Heart left ventricle (tissue), 16 donors: ENCODE results near the gene SPI1. TPM values are rescaled to one million over a fixed set of nuclear protein-coding genes. Genes with fewer than 3 reads are reported as not detected.

Experiments
- ATAC-seq, 4 donors: fragments of 200-7000 bp; cut with Tn5 transposase; one replicate each; pipeline ENCODE4 v1.9.1; 2020 to 2022; ENCODE audit warnings: moderate library complexity in 4 of 4, mild to moderate bottlenecking in 3 of 4, moderate number of reproducible peaks in 1 of 4
- DNase-seq, 5 donors: peaks; one replicate each; pipeline ENCODE4 v3.0.0-alpha.2; 2020
- H3K27ac ChIP-seq, 12 donors: fragments of 200-600 bp; sonication (generic) in 4 of 12; one replicate each; pipeline versions ENCODE4 v1.5.0 to v1.8.0; 2016 to 2022; ENCODE audit warnings: mild to moderate bottlenecking in 2 of 12
- H3K27me3 ChIP-seq, 9 donors: fragments of 200-600 bp; sonication (generic) in 2 of 9; one replicate each; pipeline versions ENCODE4 v1.5.1 to v1.8.0; 2016 to 2022; ENCODE audit warnings: mild to moderate bottlenecking in 3 of 9
- H3K36me3 ChIP-seq, 9 donors: fragments of 200-600 bp; sonication (generic) in 2 of 9; one replicate each; pipeline versions ENCODE4 v1.5.0 to v1.8.0; 2018 to 2022; ENCODE audit warnings: mild to moderate bottlenecking in 2 of 9
- H3K4me1 ChIP-seq, 12 donors: fragments of 200-600 bp; sonication (generic) in 4 of 12; one replicate each; pipeline versions ENCODE4 v1.5.0 to v1.8.0; 2016 to 2022; ENCODE audit warnings: mild to moderate bottlenecking in 3 of 12
- H3K4me3 ChIP-seq, 12 donors: fragments of 200-600 bp; sonication (generic) in 4 of 12; one replicate each; pipeline versions ENCODE4 v1.5.0 to v1.8.0; 2017 to 2022; ENCODE audit warnings: mild to moderate bottlenecking in 9 of 12, moderate library complexity in 4 of 12
- H3K9me3 ChIP-seq, 12 donors: fragments of 200-600 bp; sonication (generic) in 4 of 12; one replicate each; pipeline versions ENCODE4 v1.5.0 to v1.8.0; 2016 to 2022; ENCODE audit warnings: mild to moderate bottlenecking in 1 of 12
- POLR2A ChIP-seq, 2 donors: fragments of 450-650 bp; IDR thresholded peaks; one replicate each; pipeline ENCODE4 v1.6.1; 2017; ENCODE audit warnings: antibody characterized with exemption in 2 of 2, mild to moderate bottlenecking in 2 of 2, moderate library complexity in 2 of 2
- WGBS, 4 donors: extraction: QIAGEN DNeasy Blood & Tissue Kit in 2 of 4; methylation state at CpG; one replicate each; pipeline versions ENCODE4 v1.1.5 to v1.1.7; 2013 to 2018; 5-methylcytosine and 5-hydroxymethylcytosine counted together
- intact Hi-C, 10 donors: fragments of 100-400 bp; cut with DNase I; formaldehyde crosslinking; loops; one replicate each; pipeline versions ENCODE4 v1.11.1 to v1.14.2; 2022
- polyA plus RNA-seq, 2 donors: library from polyadenylated mRNA; stranded (reverse); fragments of 200-250 nt; gene quantifications; one replicate each; pipeline ENCODE4 v1.2.3, GENCODE V29; 2013
- total RNA-seq, 9 donors: library from RNA; depleted of rRNA in 2 of 9; stranded (reverse); fragments of >200 nt in 2 of 9; fragmentation: NEBNext Ultra II Directional in 3 of 9; extraction: Animal tissue kit (Norgen Biotek cat#: 25700) in 3 of 9; gene quantifications; one replicate each; pipeline versions ENCODE4 v1.1.0 to v1.2.4, GENCODE V29; 2016 to 2023
- TF ChIP-seq, protein P1 (sequence below), 12 donors: fragments of 200-600 bp; sonication (generic) in 4 of 12; IDR thresholded peaks; one replicate each; pipeline versions ENCODE4 v1.5.0 to v1.8.0; 2018 to 2022; ENCODE audit warnings: antibody characterized with exemption in 12 of 12, mild to moderate bottlenecking in 5 of 12
- donor health status: ischemic (EF 13 %, LVEDD 7.1; RV severe dilation, severe dysfunction).
- donor health status: healthy with polysubstance abuse.
- donor health status: DM: no; HTN: yes; CAD: no.
- donor health status: DM: no; HTN: no; CAD: no.
- donor health status: ischemic (EF 25% LVEDD 6.9; RV normal size, moderate dysfunction).
- donor health status: ischemic (EF 25% LVEDD 5.7; RV mildly dilated, moderate dysfunction).
- donor health status: healthy.
- donor health status: DM: yes; HTN: yes; CAD: no.
- donor health status: ischemic (EF 35%, LVEDD 5.7; RV mildly dilated, moderate dysfunction).
- donor health status: nonischemic (EF 11% LVEDD 7.7; RV severe dilation, severe dysfunction).
- donor health status: DM: yes; HTN: yes; CAD: no.
- donor health status: PGD.
- donor health status: ischemic (EF 29% LVEDD 5.4; RV normal size, mild dysfunction).
- donor health status: nonischemic (EF 23%, LVEDD 6.1; RV moderate dilation, normal function).

SPI1 gene
- total and polyA plus RNA-seq, 11 donors = 2.8 to 78.9 (median 8.1) TPM

DNA sequence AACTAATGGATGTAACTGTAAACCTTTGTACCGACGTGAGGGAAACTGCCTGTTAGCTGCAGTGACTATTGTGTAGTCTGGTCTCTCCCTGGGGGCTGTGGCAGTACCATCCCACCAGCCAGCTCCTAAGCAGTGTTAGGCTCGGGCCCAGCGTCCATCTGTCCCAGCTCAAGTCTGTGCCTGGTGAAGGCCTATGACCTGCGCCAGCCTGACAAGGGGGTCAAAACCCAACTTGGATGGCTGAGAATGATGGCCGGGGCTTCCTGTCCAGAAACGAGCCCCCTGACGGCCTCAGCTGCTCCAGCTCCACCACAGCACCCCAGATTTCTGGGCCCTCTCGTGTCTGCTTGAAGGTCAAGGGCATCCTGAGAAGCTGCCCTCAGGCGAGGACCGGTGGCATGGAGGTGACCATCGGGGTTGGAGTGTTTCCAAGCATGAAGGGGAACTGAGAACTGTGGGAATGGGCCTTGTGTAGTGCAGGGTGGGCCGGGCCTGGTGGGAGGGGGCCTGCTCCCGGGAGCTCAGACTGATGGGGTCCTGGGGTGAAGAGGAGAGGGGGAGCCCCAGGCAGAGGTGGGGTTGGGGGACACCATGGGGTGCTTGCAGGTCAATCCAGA, 14.3 kb upstream of the SPI1 start:
- Histone ChIP-seq H3K9me3 (no peaks in the 10 kb centered on the region), H3K4me1 (peaks cover 0 to 85% (median 13%) of the 10 kb centered on the region in 12 donors), H3K27ac (peak overlapping the region in 5 of 12 donors; percentile 24 to 97 (median 49)), H3K36me3 (no peaks in the 10 kb centered on the region), H3K4me3 (no peak overlapping the region), H3K27me3 (no peaks in the 10 kb centered on the region)
- 89 to 92% (median 91%) methylated on average over 13 to 14 of the region's 14 CpGs for WGBS, 4 donors
- peak in 1 of 4 donors; percentile 4 for ATAC-seq
- TF ChIP-seq POLR2A (IDR thresholded peaks at IDR 0.05) = no peak
- TF ChIP-seq, protein P1, sequence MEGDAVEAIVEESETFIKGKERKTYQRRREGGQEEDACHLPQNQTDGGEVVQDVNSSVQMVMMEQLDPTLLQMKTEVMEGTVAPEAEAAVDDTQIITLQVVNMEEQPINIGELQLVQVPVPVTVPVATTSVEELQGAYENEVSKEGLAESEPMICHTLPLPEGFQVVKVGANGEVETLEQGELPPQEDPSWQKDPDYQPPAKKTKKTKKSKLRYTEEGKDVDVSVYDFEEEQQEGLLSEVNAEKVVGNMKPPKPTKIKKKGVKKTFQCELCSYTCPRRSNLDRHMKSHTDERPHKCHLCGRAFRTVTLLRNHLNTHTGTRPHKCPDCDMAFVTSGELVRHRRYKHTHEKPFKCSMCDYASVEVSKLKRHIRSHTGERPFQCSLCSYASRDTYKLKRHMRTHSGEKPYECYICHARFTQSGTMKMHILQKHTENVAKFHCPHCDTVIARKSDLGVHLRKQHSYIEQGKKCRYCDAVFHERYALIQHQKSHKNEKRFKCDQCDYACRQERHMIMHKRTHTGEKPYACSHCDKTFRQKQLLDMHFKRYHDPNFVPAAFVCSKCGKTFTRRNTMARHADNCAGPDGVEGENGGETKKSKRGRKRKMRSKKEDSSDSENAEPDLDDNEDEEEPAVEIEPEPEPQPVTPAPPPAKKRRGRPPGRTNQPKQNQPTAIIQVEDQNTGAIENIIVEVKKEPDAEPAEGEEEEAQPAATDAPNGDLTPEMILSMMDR (IDR thresholded peaks at IDR 0.05) = no peak
- intact Hi-C loops = loop anchor here in 1 of 10 donors (10.0 kb wide), 1 partner anchor 452 kb away; the partner anchor contains the start of gene NUP160
- peak in 1 of 5 donors; percentile 33 for DNase-seq

DNA sequence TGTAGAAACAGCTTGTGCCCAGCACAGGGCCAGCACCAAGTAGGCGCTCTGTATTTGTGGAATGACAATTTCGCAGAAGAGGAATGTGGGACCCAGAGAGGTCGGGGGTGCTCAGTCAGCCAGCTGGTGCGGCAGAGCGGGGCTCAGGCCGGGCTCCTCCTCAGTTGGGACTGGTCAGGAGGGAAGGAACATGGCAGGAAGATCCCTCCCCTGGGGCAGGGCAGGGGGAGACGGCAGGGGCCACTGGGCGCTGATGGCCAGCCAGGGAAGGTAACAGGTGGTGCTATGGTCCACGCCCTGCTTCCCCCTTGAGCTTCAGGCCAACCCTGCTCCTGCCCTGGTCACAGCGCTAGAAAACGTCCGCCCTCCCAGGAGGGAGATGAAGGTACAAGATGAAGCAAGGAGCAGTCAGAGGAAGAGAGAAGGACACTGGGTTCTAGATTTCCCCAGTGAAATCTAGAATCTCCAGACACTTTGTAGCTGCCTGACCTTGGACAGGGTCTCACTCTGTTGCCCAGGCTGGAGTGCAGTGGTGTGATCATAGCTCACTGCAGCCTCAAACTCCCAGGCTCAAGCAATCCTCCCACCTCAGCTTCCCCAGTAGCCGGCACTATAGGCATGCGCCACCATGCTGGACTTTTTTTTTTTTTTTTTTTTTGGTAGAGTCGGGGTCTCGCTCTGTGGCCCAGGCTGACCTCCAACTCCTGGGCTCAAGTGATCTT, 13.5 kb upstream of the SPI1 start:
- TF ChIP-seq POLR2A (IDR thresholded peaks at IDR 0.05) = no peak
- peak overlapping the region in 9 of 12 donors; percentile 5 to 97 (median 49) for H3K27ac ChIP-seq
- H3K9me3 ChIP-seq = no peaks in the 10 kb centered on the region
- no peak for DNase-seq
- peaks cover 0 to 88% (median 13%) of the 10 kb centered on the region in 12 donors for H3K4me1 ChIP-seq
- WGBS, 4 donors = 90 to 96% (median 91%) methylated on average over 14 to 16 of the region's 16 CpGs
- no peaks in the 10 kb centered on the region for H3K36me3 ChIP-seq
- H3K27me3 ChIP-seq = no peaks in the 10 kb centered on the region
- intact Hi-C loops = loop anchor here in 1 of 10 donors (10.0 kb wide), 1 partner anchor 453 kb away; the partner anchor contains the start of gene NUP160
- H3K4me3 ChIP-seq = no peak overlapping the region
- ATAC-seq = no peak

DNA sequence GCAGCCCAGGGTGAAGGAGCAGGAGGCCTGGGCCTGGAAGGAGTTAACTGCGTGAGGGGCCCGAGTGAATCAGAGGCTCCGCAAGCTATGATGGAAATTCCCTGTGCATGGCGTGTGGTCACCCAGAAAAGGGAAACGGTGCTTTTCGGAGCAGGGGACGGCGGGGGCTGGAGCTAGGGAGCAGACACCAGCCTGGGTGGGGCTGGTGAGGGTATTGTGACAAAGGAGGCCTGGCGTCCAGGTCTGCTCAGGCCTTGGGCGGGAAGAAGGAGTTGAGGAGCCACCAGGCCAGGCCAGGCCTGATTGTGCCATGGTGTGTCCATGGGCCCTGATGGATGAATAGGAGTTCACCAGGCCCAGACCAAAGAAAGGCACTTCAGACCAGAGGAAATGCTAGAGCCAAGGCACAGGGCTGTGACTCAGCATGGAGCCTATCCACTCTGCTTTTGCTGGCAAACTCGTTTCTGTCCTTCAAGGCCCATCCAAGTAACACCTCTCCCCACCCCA, 12.8 kb upstream of the SPI1 start:
- Histone ChIP-seq H3K4me1 (peaks cover 0 to 87% (median 13%) of the 10 kb centered on the region in 12 donors), H3K9me3 (no peaks in the 10 kb centered on the region), H3K27ac (peak overlapping the region in 6 of 12 donors; percentile 22 to 97 (median 58)), H3K27me3 (no peaks in the 10 kb centered on the region), H3K4me3 (no peak overlapping the region), H3K36me3 (no peaks in the 10 kb centered on the region)
- no peak for TF ChIP-seq POLR2A (IDR thresholded peaks at IDR 0.05)
- TF ChIP-seq, protein P1 (IDR thresholded peaks at IDR 0.05) = no peak
- WGBS, 4 donors = 80 to 91% (median 86%) methylated on average over 11 of the region's 11 CpGs
- peak in 3 of 5 donors; percentile 54 to 80 (median 66) for DNase-seq
- intact Hi-C loops = loop anchor here in 1 of 10 donors (10.0 kb wide), 1 partner anchor 454 kb away; the partner anchor contains the start of gene NUP160
- ATAC-seq = peak in 3 of 4 donors; percentile 14 to 37 (median 15)

DNA sequence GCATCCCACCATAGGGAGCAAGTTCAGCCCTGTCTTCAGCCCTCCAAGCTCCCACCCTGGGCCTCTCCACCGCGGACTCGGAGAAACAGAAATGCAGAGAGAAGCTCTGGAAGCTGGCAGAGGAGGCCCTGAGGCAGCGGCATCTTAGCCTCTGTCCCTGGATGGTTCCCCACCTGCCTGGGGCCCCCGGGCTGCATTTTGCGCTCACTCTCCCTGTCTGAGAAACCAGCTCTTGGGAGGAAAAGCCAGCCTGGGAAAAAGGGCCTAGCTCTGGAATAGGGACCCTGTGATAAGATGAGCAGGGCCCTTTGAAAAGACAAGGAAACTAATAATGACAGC, 12.0 kb upstream of the SPI1 start:
- DNase-seq = no peak
- Histone ChIP-seq H3K9me3 (no peaks in the 10 kb centered on the region), H3K4me1 (peaks cover 0 to 79% (median 12%) of the 10 kb centered on the region in 12 donors), H3K36me3 (no peaks in the 10 kb centered on the region), H3K27me3 (no peaks in the 10 kb centered on the region), H3K4me3 (no peak overlapping the region), H3K27ac (peak overlapping the region in 5 of 12 donors; percentile 34 to 97 (median 49))
- ATAC-seq = no peak
- 83 to 95% (median 89%) methylated on average over 6 of the region's 6 CpGs for WGBS, 4 donors
- intact Hi-C loops = loop anchor here in 1 of 10 donors (10.0 kb wide), 1 partner anchor 454 kb away; the partner anchor contains the start of gene NUP160
- TF ChIP-seq POLR2A (IDR thresholded peaks at IDR 0.05) = no peak
- TF ChIP-seq, protein P1 (IDR thresholded peaks at IDR 0.05) = no peak
